HUES6 (cell line): ENCODE measurements around the gene CCDC160.
"Not testable (repeated sequence)": the region's sequence is repeated elsewhere in the genome, so short reads cannot be mapped to it uniquely, and the experiment has no call there.

Source experiments
- H3K27ac ChIP-seq: 2 replicates; pipeline ENCODE4 v1.7.0; 2013; ENCODE audit warnings: low read depth, mild to moderate bottlenecking, low read length, inconsistent platforms
- H3K27me3 ChIP-seq: 2 replicates; pipeline ENCODE4 v1.6.1; 2013; ENCODE audit warnings: low read length; ENCODE audit not compliant: control insufficient read depth, insufficient read depth
- H3K36me3 ChIP-seq: 2 replicates; pipeline ENCODE4 v1.6.1; 2013; ENCODE audit warnings: low read length; ENCODE audit not compliant: control insufficient read depth, insufficient read depth
- H3K4me1 ChIP-seq: 2 replicates; pipeline ENCODE4 v1.6.1; 2013; ENCODE audit warnings: low read length; ENCODE audit not compliant: control insufficient read depth, insufficient read depth
- H3K4me3 ChIP-seq: 2 replicates; pipeline ENCODE4 v1.5.1; 2013; ENCODE audit warnings: low read depth, low read length
- H3K9ac ChIP-seq: one replicate; pipeline ENCODE4 v1.6.1; 2013; ENCODE audit warnings: mild to moderate bottlenecking, low read length
- H3K9me3 ChIP-seq: 2 replicates; pipeline ENCODE4 v1.6.1; 2013; ENCODE audit warnings: low read depth, low read length; ENCODE audit not compliant: control insufficient read depth, insufficient read depth

CCDC160 gene

GRCh38 chrX:134236626-134237614, at the start of gene CCDC160:
Gene CCDC160 (plus strand): TSS chrX:134237182. CDS start chrX:134244801, 7,619 bp downstream.
- peaks cover 43% of the 10 kb centered on the region for H3K4me1 ChIP-seq
- H3K9me3 ChIP-seq, result no peaks in the 10 kb centered on the region
- H3K36me3 ChIP-seq, result no peaks in the 10 kb centered on the region
- H3K27me3 ChIP-seq, result peaks cover 7% of the 10 kb centered on the region; the same call in 1 of the 2 replicates
- no peak within 1 kb of the TSS for H3K27ac ChIP-seq
- H3K9ac ChIP-seq, result peak within 1 kb of the TSS; percentile 49
- H3K4me3 ChIP-seq, result peak within 1 kb of the TSS; percentile 61

GRCh38 chrX:134191281-134191680, 45.7 kb upstream of the CCDC160 start:
- H3K4me3 ChIP-seq, result no peak overlapping the region
- no peaks in the 10 kb centered on the region for H3K27me3 ChIP-seq
- no peaks in the 10 kb centered on the region for H3K9me3 ChIP-seq
- H3K9ac ChIP-seq, result no peak overlapping the region
- H3K36me3 ChIP-seq, result no peaks in the 10 kb centered on the region
- no peak overlapping the region for H3K27ac ChIP-seq
- H3K4me1 ChIP-seq, result peaks cover 20% of the 10 kb centered on the region

GRCh38 chrX:134194915-134195314, 42.1 kb upstream of the CCDC160 start:
- no peak overlapping the region for H3K4me3 ChIP-seq
- H3K4me1 ChIP-seq, result peaks cover 4% of the 10 kb centered on the region; the same call in 1 of the 2 replicates
- no peaks in the 10 kb centered on the region for H3K27me3 ChIP-seq
- H3K9ac ChIP-seq, result no peak overlapping the region
- no peaks in the 10 kb centered on the region for H3K36me3 ChIP-seq
- H3K9me3 ChIP-seq, result 0 out of 2 replicates have a peak, but pooled peaks cover 3% of the 10 kb centered on the region
- H3K27ac ChIP-seq, result no peak overlapping the region

- H3K9me3 ChIP-seq, result peaks cover 2% of the 10 kb centered on the region; the same call in 1 of the 2 replicates
- no peaks in the 10 kb centered on the region for H3K36me3 ChIP-seq
- H3K9ac ChIP-seq, result no peak overlapping the region
- H3K27ac ChIP-seq, result no peak overlapping the region
- H3K4me1 ChIP-seq, result peaks cover 6% of the 10 kb centered on the region; the same call in 1 of the 2 replicates
- no peak overlapping the region for H3K4me3 ChIP-seq
- H3K27me3 ChIP-seq, result no peaks in the 10 kb centered on the region; the same call in 1 of the 2 replicates
Observed at GRCh38 chrX:134202561-134202960, 34.4 kb upstream of the CCDC160 start.

GRCh38 chrX:134206221-134206620, 30.8 kb upstream of the CCDC160 start:
- no peak overlapping the region for H3K27ac ChIP-seq
- peaks cover 6% of the 10 kb centered on the region; the same call in 1 of the 2 replicates for H3K4me1 ChIP-seq
- H3K36me3 ChIP-seq, result no peaks in the 10 kb centered on the region
- no peak overlapping the region for H3K9ac ChIP-seq
- H3K9me3 ChIP-seq, result peaks cover 12% of the 10 kb centered on the region
- H3K4me3 ChIP-seq, result no peak overlapping the region
- no peaks in the 10 kb centered on the region; the same call in 1 of the 2 replicates for H3K27me3 ChIP-seq

- H3K4me1 ChIP-seq, result no peaks in the 10 kb centered on the region
- H3K9ac ChIP-seq, result no peak overlapping the region
- H3K4me3 ChIP-seq, result no peak overlapping the region
- peaks cover 24% of the 10 kb centered on the region for H3K9me3 ChIP-seq
- H3K27me3 ChIP-seq, result no peaks in the 10 kb centered on the region
- no peak overlapping the region for H3K27ac ChIP-seq
- H3K36me3 ChIP-seq, result no peaks in the 10 kb centered on the region
Observed at GRCh38 chrX:134210465-134210864, 26.5 kb upstream of the CCDC160 start.

GRCh38 chrX:134235236-134235635, 1.7 kb upstream of the CCDC160 start:
- no peaks in the 10 kb centered on the region for H3K36me3 ChIP-seq
- H3K27ac ChIP-seq, result no peak overlapping the region
- H3K9me3 ChIP-seq, result no peaks in the 10 kb centered on the region
- H3K4me1 ChIP-seq, result peaks cover 30% of the 10 kb centered on the region
- no peak overlapping the region for H3K4me3 ChIP-seq
- no peak overlapping the region for H3K9ac ChIP-seq
- peaks cover 7% of the 10 kb centered on the region; the same call in 1 of the 2 replicates for H3K27me3 ChIP-seq

- Histone ChIP-seq H3K4me3 (peak overlapping the region; percentile 61), H3K4me1 (peaks cover 46% of the 10 kb centered on the region), H3K9ac (peak overlapping the region; percentile 49)
- H3K27me3 ChIP-seq, H3K27ac ChIP-seq, H3K36me3 ChIP-seq, H3K9me3 ChIP-seq: not testable (repeated sequence)
Observed at GRCh38 chrX:134238144-134238543, 1.2 kb downstream of the CCDC160 start.

- no peaks in the 10 kb centered on the region for H3K36me3 ChIP-seq
- H3K4me3 ChIP-seq, result peak overlapping the region; percentile 28; the same call in 1 of the 2 replicates
- no peak overlapping the region for H3K9ac ChIP-seq
- peaks cover 46% of the 10 kb centered on the region for H3K4me1 ChIP-seq
- H3K9me3 ChIP-seq, result no peaks in the 10 kb centered on the region
- peaks cover 7% of the 10 kb centered on the region; the same call in 1 of the 2 replicates for H3K27me3 ChIP-seq
- H3K27ac ChIP-seq, result peak overlapping the region; percentile 55; the same call in 1 of the 2 replicates
Observed at GRCh38 chrX:134239016-134239415, 2.0 kb downstream of the CCDC160 start.

GRCh38 chrX:134240209-134240608, 3.2 kb downstream of the CCDC160 start:
- no peaks in the 10 kb centered on the region for H3K36me3 ChIP-seq
- H3K4me3 ChIP-seq, result peak overlapping the region; percentile 2; the same call in 1 of the 2 replicates
- H3K27ac ChIP-seq, result peak overlapping the region; percentile 55; the same call in 1 of the 2 replicates
- H3K27me3 ChIP-seq, result peaks cover 7% of the 10 kb centered on the region; the same call in 1 of the 2 replicates
- no peak overlapping the region for H3K9ac ChIP-seq
- no peaks in the 10 kb centered on the region for H3K9me3 ChIP-seq
- H3K4me1 ChIP-seq, result peaks cover 46% of the 10 kb centered on the region
